Raji (cell line): ENCODE measurements around the gene NHERF2.

Source experiments
- POLR2A ChIP-seq: IDR thresholded peaks from 2 replicates; pipeline ENCODE4 v1.6.1; 2011; ENCODE audit warnings: low read depth, low read length, control low read depth; ENCODE audit not compliant: insufficient read depth

The NHERF2 gene

GRCh38 chr16:2082171-2082982 lies 55.7 kb downstream of the NHERF2 start:
- TF ChIP-seq POLR2A = no peak

- TF ChIP-seq POLR2A = no peak
These were observed 56.3 kb downstream of the NHERF2 start for GRCh38 chr16:2082983-2083364.

- no peak for TF ChIP-seq POLR2A
These were observed 56.7 kb downstream of the NHERF2 start for GRCh38 chr16:2083409-2083808.

GRCh38 chr16:2083876-2084780 lies 57.4 kb downstream of the NHERF2 start:
- no peak for TF ChIP-seq POLR2A

- no peak for TF ChIP-seq POLR2A
These were observed 58.4 kb downstream of the NHERF2 start for GRCh38 chr16:2084895-2085625.

- no peak for TF ChIP-seq POLR2A
These were observed 59.0 kb downstream of the NHERF2 start for GRCh38 chr16:2085669-2086068.

GRCh38 chr16:2086106-2086742 lies 59.5 kb downstream of the NHERF2 start:
- TF ChIP-seq POLR2A = no peak

GRCh38 chr16:2086812-2087747 lies 60.4 kb downstream of the NHERF2 start:
- no peak for TF ChIP-seq POLR2A

- no peak for TF ChIP-seq POLR2A
These were observed 61.3 kb downstream of the NHERF2 start for GRCh38 chr16:2087748-2088631.
